ENCODE measurements around the gene MED23. TPM values are rescaled to one million over a fixed set of nuclear protein-coding genes. Genes with fewer than 3 reads are reported as not detected.
A peak's percentile ranks its signal among the peaks of the same experiment; 100 is the strongest.

MED23 gene
- total RNA-seq, 1 experiment from 2014 or later = 19.1 TPM

- no peaks in the 10 kb centered on the region for H3K27me3 ChIP-seq (replicated peaks; ENCODE audit: control insufficient read depth, insufficient read depth, low read length)
- no peak overlapping the region for H3K27ac Mint-ChIP-seq (ENCODE audit: unreplicated experiment)
- no peak for DNase-seq
- no TSS peak for BruUV-seq (replicated peaks)
- ChIA-PET POLR2A (no interaction called here), CTCF (no interaction called here)
- no peaks in the 10 kb centered on the region for H3K4me1 Mint-ChIP-seq (ENCODE audit: low read depth, unreplicated experiment)
- intact Hi-C loops (cut with micrococcal nuclease; ENCODE audit: unreplicated experiment) = loop anchor here (10.0 kb wide), 1 partner anchor 745 kb away; no protein-coding TSS in a partner anchor
- no peaks in the 10 kb centered on the region for H3K36me3 ChIP-seq (ENCODE audit: control insufficient read depth, insufficient read depth, low read length)
- TF ChIP-seq, protein P1, sequence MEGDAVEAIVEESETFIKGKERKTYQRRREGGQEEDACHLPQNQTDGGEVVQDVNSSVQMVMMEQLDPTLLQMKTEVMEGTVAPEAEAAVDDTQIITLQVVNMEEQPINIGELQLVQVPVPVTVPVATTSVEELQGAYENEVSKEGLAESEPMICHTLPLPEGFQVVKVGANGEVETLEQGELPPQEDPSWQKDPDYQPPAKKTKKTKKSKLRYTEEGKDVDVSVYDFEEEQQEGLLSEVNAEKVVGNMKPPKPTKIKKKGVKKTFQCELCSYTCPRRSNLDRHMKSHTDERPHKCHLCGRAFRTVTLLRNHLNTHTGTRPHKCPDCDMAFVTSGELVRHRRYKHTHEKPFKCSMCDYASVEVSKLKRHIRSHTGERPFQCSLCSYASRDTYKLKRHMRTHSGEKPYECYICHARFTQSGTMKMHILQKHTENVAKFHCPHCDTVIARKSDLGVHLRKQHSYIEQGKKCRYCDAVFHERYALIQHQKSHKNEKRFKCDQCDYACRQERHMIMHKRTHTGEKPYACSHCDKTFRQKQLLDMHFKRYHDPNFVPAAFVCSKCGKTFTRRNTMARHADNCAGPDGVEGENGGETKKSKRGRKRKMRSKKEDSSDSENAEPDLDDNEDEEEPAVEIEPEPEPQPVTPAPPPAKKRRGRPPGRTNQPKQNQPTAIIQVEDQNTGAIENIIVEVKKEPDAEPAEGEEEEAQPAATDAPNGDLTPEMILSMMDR (IDR thresholded peaks at IDR 0.05; ENCODE audit: insufficient read depth in 1 of 2, low read depth in 1 of 2, low read length in 1 of 2, severe bottlenecking in 1 of 2, unreplicated experiment in 1 of 2) = no peak
- H3K4me3 Mint-ChIP-seq (ENCODE audit: unreplicated experiment) = no peak overlapping the region
- no peaks in the 10 kb centered on the region for H3K36me3 Mint-ChIP-seq (ENCODE audit: insufficient read depth, unreplicated experiment)
- no peaks in the 10 kb centered on the region for H3K9me3 Mint-ChIP-seq (ENCODE audit: unreplicated experiment)
- H3K4me3 ChIP-seq (ENCODE audit: low read depth, low read length) = no peak overlapping the region
- H3K4me1 ChIP-seq = 0 out of 2 replicates have a peak, but pooled peaks cover 5% of the 10 kb centered on the region
- H3K27me3 Mint-ChIP-seq (ENCODE audit: insufficient read depth, unreplicated experiment) = no peaks in the 10 kb centered on the region
- H3K9me3 ChIP-seq = no peaks in the 10 kb centered on the region
Observed at GRCh38 chr6:131629651-131630050, 1.6 kb upstream of the MED23 start.

DNA sequence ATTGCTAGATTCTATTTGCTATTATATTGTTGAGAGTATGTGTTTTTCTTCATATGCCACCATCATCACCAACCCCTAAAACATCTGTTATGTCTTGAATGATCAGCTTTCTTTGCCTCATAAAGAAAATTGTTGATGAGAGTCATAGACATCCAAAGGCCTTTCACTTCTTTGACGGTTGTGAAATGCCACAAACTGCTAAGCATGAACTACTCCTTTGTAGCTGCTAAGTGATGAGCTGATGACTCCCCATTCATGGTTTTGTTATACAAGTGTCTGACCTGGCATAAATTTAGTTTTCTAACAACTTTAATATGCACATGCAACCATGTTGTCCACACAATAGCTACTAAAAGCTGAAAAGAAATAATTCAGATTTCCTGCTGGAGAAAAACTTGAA, 684 bp upstream of the MED23 start:
- Histone ChIP-seq H3K4me3 (ENCODE audit: low read depth, low read length) (peak overlapping the region; percentile 34), H3K36me3 (ENCODE audit: control insufficient read depth, insufficient read depth, low read length) (no peaks in the 10 kb centered on the region), H3K4me1 (0 out of 2 replicates have a peak, but pooled peaks cover 5% of the 10 kb centered on the region), H3K9me3 (no peaks in the 10 kb centered on the region), H3K27me3 (replicated peaks; ENCODE audit: control insufficient read depth, insufficient read depth, low read length) (no peaks in the 10 kb centered on the region)
- TF ChIP-seq, protein P1 (IDR thresholded peaks at IDR 0.05; ENCODE audit: insufficient read depth in 1 of 2, low read depth in 1 of 2, low read length in 1 of 2, severe bottlenecking in 1 of 2, unreplicated experiment in 1 of 2) = no peak
- peak overlapping the region; percentile 89 for H3K4me3 Mint-ChIP-seq (ENCODE audit: unreplicated experiment)
- intact Hi-C loops (cut with micrococcal nuclease; ENCODE audit: unreplicated experiment) = loop anchor here (1.0 to 10.0 kb wide), 2 partner anchors 429 to 744 kb away; no protein-coding TSS in a partner anchor
- BruUV-seq (replicated peaks) = no TSS peak
- H3K4me1 Mint-ChIP-seq (ENCODE audit: low read depth, unreplicated experiment) = no peaks in the 10 kb centered on the region
- H3K27me3 Mint-ChIP-seq (ENCODE audit: insufficient read depth, unreplicated experiment) = no peaks in the 10 kb centered on the region
- H3K27ac Mint-ChIP-seq (ENCODE audit: unreplicated experiment) = no peak overlapping the region
- CTCF ChIA-PET = interaction anchor here (0.6 to 1.8 kb wide), 8 partner anchors 10 to 744 kb away, joined by 3 to 18 read pairs (median 6); partner anchors contain the start of gene ENPP3
- POLR2A ChIA-PET = interaction anchor here (1.1 kb wide), 1 partner anchor 9 kb away, joined by 3 read pairs; no protein-coding TSS in a partner anchor
- H3K36me3 Mint-ChIP-seq (ENCODE audit: insufficient read depth, unreplicated experiment) = no peaks in the 10 kb centered on the region
- H3K9me3 Mint-ChIP-seq (ENCODE audit: unreplicated experiment) = no peaks in the 10 kb centered on the region
- no peak for DNase-seq

DNA sequence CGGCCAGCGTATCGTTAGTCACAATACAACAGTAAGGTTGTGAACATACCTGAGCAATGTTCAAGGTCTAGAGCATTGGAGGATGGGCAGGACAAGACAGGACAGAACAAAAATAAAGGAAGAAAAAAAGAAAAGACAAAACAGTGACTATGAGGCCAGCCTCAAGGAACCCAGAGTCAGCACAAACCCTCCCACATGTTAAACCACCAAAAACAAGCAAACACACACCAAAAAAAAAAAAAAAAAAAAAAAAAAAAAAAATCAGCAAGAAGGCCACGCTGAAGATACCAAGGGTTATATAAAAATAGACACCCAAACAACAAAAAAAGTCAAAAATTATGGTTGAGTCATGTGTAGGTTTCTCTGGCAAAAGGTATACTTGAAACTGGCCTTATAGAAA, 12.8 kb downstream of the MED23 start:
- Histone ChIP-seq H3K36me3 (ENCODE audit: control insufficient read depth, insufficient read depth, low read length) (no peaks in the 10 kb centered on the region), H3K4me1 (no peaks in the 10 kb centered on the region), H3K27me3 (replicated peaks; ENCODE audit: control insufficient read depth, insufficient read depth, low read length) (no peaks in the 10 kb centered on the region), H3K9me3 (no peaks in the 10 kb centered on the region), H3K4me3 (ENCODE audit: low read depth, low read length) (no peak overlapping the region)
- no peaks in the 10 kb centered on the region for H3K4me1 Mint-ChIP-seq (ENCODE audit: low read depth, unreplicated experiment)
- H3K36me3 Mint-ChIP-seq (ENCODE audit: insufficient read depth, unreplicated experiment) = peaks cover 21% of the 10 kb centered on the region
- TF ChIP-seq, protein P1 (IDR thresholded peaks at IDR 0.05; ENCODE audit: insufficient read depth in 1 of 2, low read depth in 1 of 2, low read length in 1 of 2, severe bottlenecking in 1 of 2, unreplicated experiment in 1 of 2) = no peak
- ChIA-PET POLR2A (no interaction called here), CTCF (no interaction called here)
- no peak overlapping the region for H3K4me3 Mint-ChIP-seq (ENCODE audit: unreplicated experiment)
- intact Hi-C loops (cut with micrococcal nuclease; ENCODE audit: unreplicated experiment) = no loop called here
- BruUV-seq (replicated peaks) = no TSS peak
- no peak overlapping the region for H3K27ac Mint-ChIP-seq (ENCODE audit: unreplicated experiment)
- H3K9me3 Mint-ChIP-seq (ENCODE audit: unreplicated experiment) = no peaks in the 10 kb centered on the region
- no peak for DNase-seq
- H3K27me3 Mint-ChIP-seq (ENCODE audit: insufficient read depth, unreplicated experiment) = no peaks in the 10 kb centered on the region
